Endodermal cell (in vitro differentiated cells): Measurements from ENCODE around the gene A1CF. TPM values are rescaled to one million over a fixed set of nuclear protein-coding genes. Genes with fewer than 3 reads are reported as not detected.
"Not testable (repeated sequence)": the region's sequence is repeated elsewhere in the genome, so short reads cannot be mapped to it uniquely, and the experiment has no call there.

Experiments used
- DNase-seq: peaks from one replicate; pipeline ENCODE4 v3.0.0-alpha.2; 2017
- H3K27ac ChIP-seq: 2 replicates; pipeline ENCODE4 v1.5.1; 2013; ENCODE audit warnings: mild to moderate bottlenecking, low read depth, low read length, moderate library complexity
- H3K27me3 ChIP-seq: 2 replicates; pipeline ENCODE4 v1.6.1; 2013; ENCODE audit warnings: mild to moderate bottlenecking, low read length, moderate library complexity; ENCODE audit not compliant: insufficient read depth, control insufficient read depth, poor library complexity, severe bottlenecking
- H3K36me3 ChIP-seq: 2 replicates; pipeline ENCODE4 v1.7.0; 2013; ENCODE audit warnings: mild to moderate bottlenecking, low read length, moderate library complexity; ENCODE audit not compliant: control insufficient read depth, insufficient read depth
- H3K4me1 ChIP-seq: one replicate; pipeline ENCODE4 v1.7.0; 2013; ENCODE audit warnings: low read length; ENCODE audit not compliant: control insufficient read depth, insufficient read depth
- H3K4me3 ChIP-seq: 2 replicates; pipeline ENCODE4 v1.5.1; 2013; ENCODE audit warnings: mild to moderate bottlenecking, low read length, moderate library complexity
- H3K9ac ChIP-seq: 2 replicates; pipeline ENCODE4 v1.6.1; 2013; ENCODE audit warnings: mild to moderate bottlenecking, low read length, moderate library complexity; ENCODE audit not compliant: poor library complexity, severe bottlenecking; ENCODE audit errors: extremely low read depth
- H3K9me3 ChIP-seq: 2 replicates; pipeline ENCODE4 v1.6.1; 2013; ENCODE audit warnings: mild to moderate bottlenecking, low read length, moderate library complexity; ENCODE audit not compliant: control insufficient read depth
- H3K27ac Mint-ChIP-seq: 2 replicates; pipeline ENCODE4 v1.8.0; 2020; ENCODE audit warnings: mixed read lengths
- H3K27me3 Mint-ChIP-seq: 2 replicates; pipeline ENCODE4 v1.8.0; 2021; ENCODE audit warnings: mild to moderate bottlenecking, mixed read lengths; ENCODE audit not compliant: insufficient read depth
- H3K36me3 Mint-ChIP-seq: 2 replicates; pipeline ENCODE4 v1.8.0; 2020; ENCODE audit warnings: low read depth, mixed read lengths
- H3K4me1 Mint-ChIP-seq: 2 replicates; pipeline ENCODE4 v1.8.0; 2020; ENCODE audit warnings: mixed read lengths
- H3K4me3 Mint-ChIP-seq: 2 replicates; pipeline ENCODE4 v1.8.0; 2020; ENCODE audit warnings: mild to moderate bottlenecking, moderate library complexity, mixed read lengths
- H3K9me3 Mint-ChIP-seq: 2 replicates; pipeline ENCODE4 v1.8.0; 2020; ENCODE audit warnings: mild to moderate bottlenecking, mixed read lengths
- CTCF ChIP-seq: fragments of 200-600 bp; sonication (generic); conservative IDR thresholded peaks from 2 replicates; pipeline ENCODE4 v1.5.0; 2021; ENCODE audit warnings: antibody characterized with exemption, mild to moderate bottlenecking
- WGBS, 2 experiments: methylation state at CpG; one replicate each; pipeline versions ENCODE4 v1.1.5 to v1.1.7; 2013; ENCODE audit warnings: missing lambda C conversion rate in 2 of 2, mixed read lengths in 1 of 2; ENCODE audit not compliant: insufficient coverage in 1 of 2, insufficient read length in 1 of 2; 5-methylcytosine and 5-hydroxymethylcytosine counted together
- total RNA-seq, 2 donors: library from RNA; stranded (reverse); fragmentation: NEBNext Ultra II Directional in 1 of 2; extraction: Animal tissue kit (Norgen Biotek cat#: 25700) in 1 of 2; gene quantifications; 2 replicates in 1 of 2; 3 replicates in 1 of 2; pipeline ENCODE4 v1.2.1, GENCODE V29; 2021

A1CF gene
- total RNA-seq, 2 donors from 2014 or later: 0.33 to 1.9 TPM

- Mint-ChIP-seq H3K27me3 (no peaks in the 10 kb centered on the region), H3K36me3 (peaks cover 4% of the 10 kb centered on the region), H3K9me3 (peaks cover 13% of the 10 kb centered on the region), H3K4me1 (no peaks in the 10 kb centered on the region), H3K27ac (no peak overlapping the region), H3K4me3 (no peak overlapping the region)
- peaks cover 11% of the 10 kb centered on the region for H3K9me3 ChIP-seq
- H3K36me3 ChIP-seq: no peaks in the 10 kb centered on the region
- no peak for DNase-seq
- no peak for TF ChIP-seq CTCF
- H3K4me1 ChIP-seq: no peaks in the 10 kb centered on the region
- H3K27me3 ChIP-seq: no peaks in the 10 kb centered on the region
- H3K9ac ChIP-seq: no peak overlapping the region
- WGBS, 2 experiments: 41% methylated on average over 2 of the region's 2 CpGs; no CpG with 5 or more reads in 1 of the 2 experiments
- H3K4me3 ChIP-seq: no peak overlapping the region
- H3K27ac ChIP-seq: no peak overlapping the region
Observed at GRCh38 chr10:50928190-50928552, 42.7 kb upstream of the A1CF start.

GRCh38 chr10:50927522-50928189 is 42.2 kb upstream of the A1CF start:
- H3K4me3 Mint-ChIP-seq: no peak overlapping the region
- H3K36me3 Mint-ChIP-seq: peaks cover 4% of the 10 kb centered on the region
- Histone ChIP-seq H3K27ac (no peak overlapping the region), H3K27me3 (no peaks in the 10 kb centered on the region), H3K4me1 (no peaks in the 10 kb centered on the region), H3K9ac (no peak overlapping the region), H3K36me3 (no peaks in the 10 kb centered on the region), H3K4me3 (no peak overlapping the region), H3K9me3 (peaks cover 16% of the 10 kb centered on the region)
- peaks cover 18% of the 10 kb centered on the region for H3K9me3 Mint-ChIP-seq
- H3K27me3 Mint-ChIP-seq: no peaks in the 10 kb centered on the region
- H3K27ac Mint-ChIP-seq: no peak overlapping the region
- no peak for DNase-seq
- no peaks in the 10 kb centered on the region for H3K4me1 Mint-ChIP-seq
- TF ChIP-seq CTCF: no peak
- 87 to 90% methylated on average over 2 of the region's 2 CpGs for WGBS, 2 experiments

- not testable (repeated sequence) for H3K36me3 ChIP-seq, H3K36me3 Mint-ChIP-seq, H3K9ac ChIP-seq, H3K27me3 Mint-ChIP-seq, H3K4me1 Mint-ChIP-seq, DNase-seq, H3K27ac Mint-ChIP-seq, H3K4me3 ChIP-seq, H3K27ac ChIP-seq, H3K27me3 ChIP-seq, H3K4me1 ChIP-seq, H3K4me3 Mint-ChIP-seq
- peaks cover 17% of the 10 kb centered on the region for H3K9me3 ChIP-seq
- WGBS, 2 experiments: 68% methylated on average over 1 of the region's 1 CpG; no CpG with 5 or more reads in 1 of the 2 experiments
- H3K9me3 Mint-ChIP-seq: peaks cover 26% of the 10 kb centered on the region
Observed at GRCh38 chr10:50923471-50923870, 38.0 kb upstream of the A1CF start.

GRCh38 chr10:50919010-50919409 is 33.6 kb upstream of the A1CF start:
- Histone ChIP-seq H3K4me3 (no peak overlapping the region), H3K4me1 (no peaks in the 10 kb centered on the region), H3K36me3 (no peaks in the 10 kb centered on the region), H3K9ac (no peak overlapping the region), H3K9me3 (peaks cover 15% of the 10 kb centered on the region), H3K27me3 (no peaks in the 10 kb centered on the region), H3K27ac (no peak overlapping the region)
- DNase-seq: no peak
- Mint-ChIP-seq H3K4me1 (no peaks in the 10 kb centered on the region), H3K27ac (no peak overlapping the region), H3K4me3 (no peak overlapping the region), H3K27me3 (peaks cover 6% of the 10 kb centered on the region), H3K9me3 (peaks cover 22% of the 10 kb centered on the region), H3K36me3 (peaks cover 4% of the 10 kb centered on the region)
- no peak for TF ChIP-seq CTCF
- WGBS, 2 experiments: 95 to 100% methylated on average over 1 to 3 of the region's 3 CpGs
